NCI-H187 treated with DMSO at 0.1 percent for 48 hours (cell line): ENCODE results near the gene BCAR3.
"Not testable (repeated sequence)": the region's sequence is repeated elsewhere in the genome, so short reads cannot be mapped to it uniquely, and the experiment has no call there.

ENCODE experiments used
- DNase-seq: peaks from one replicate; lab custom pipeline; 2025; lab: John Stamatoyannopoulos, UW

The BCAR3 gene

GRCh38 chr1:93668951-93669350, 12.7 kb downstream of the BCAR3 start:
- DNase-seq = no peak

DNA sequence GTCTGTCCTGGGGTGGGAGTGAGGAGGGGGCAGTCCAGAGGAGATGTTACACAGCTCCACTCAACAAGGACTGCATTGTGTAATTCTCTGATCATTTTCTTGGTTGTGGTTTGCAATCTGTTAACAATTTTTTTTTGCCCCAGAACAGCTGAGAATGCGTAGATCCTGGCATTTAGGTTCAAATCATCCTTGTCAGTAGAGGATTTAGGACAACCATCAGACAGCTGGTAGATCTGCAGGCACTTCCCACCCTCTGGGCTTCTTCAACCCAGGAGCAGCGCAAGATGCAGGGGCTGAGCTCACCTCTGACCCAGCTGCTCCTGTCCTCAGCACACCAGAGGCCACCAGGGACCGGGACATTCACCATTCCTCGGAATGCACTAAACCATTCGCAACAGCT, 13.5 kb downstream of the BCAR3 start:
- no peak for DNase-seq

DNA sequence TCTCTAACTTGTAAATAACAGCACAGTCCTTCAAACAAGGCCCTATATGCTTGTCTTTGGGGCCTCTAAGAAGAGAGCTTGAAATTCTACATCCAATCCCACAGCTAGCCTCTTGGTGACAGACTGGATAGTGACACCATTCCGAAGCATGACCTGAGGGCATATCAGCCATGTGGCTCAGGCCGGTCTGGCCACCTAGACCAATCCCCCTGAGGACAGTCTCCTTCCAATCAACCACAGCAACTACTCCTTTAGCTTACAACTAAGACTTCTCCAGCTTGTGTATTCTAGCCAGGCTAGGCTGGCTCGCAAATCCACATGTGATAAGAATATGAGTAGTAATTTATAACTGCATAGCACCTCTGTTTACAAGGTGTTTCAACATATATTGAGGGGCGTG, 14.0 kb downstream of the BCAR3 start:
- DNase-seq = no peak

DNA sequence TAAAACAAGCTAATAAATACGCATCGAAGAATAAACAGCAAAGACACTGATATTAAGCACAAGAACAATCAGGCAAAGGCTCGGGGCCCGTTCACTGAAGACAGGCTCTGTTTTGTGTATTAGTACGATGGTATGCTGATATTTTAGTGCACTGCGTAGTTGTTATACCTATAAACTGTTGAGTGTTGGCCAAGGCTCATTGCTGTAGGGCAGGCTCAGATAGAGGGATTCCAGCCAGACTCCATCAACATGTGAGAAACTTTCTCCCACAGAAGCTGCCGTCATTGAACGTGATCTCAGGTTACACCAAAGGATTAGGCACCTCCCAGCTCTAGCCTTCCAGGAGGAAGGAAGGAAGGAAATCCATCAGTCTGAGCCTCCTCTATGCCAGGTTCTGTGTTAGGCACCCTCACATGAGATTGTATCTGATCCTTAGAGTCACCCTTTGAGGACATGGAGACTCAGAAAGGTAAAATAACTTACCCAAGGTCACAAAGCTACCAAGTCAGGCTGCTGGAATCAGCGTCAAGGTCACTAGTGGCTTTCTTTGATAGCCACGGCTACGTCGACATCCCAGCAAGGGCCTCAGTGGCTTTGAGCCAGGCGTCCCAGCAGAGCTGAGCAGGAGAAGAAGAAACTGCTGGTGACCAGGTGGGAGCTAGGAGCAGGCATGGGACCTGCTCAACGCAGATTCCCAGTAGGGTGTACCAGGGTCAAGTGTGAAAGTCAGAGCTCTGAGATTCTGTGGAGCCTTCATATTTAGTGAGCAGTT, 14.8 kb downstream of the BCAR3 start:
- DNase-seq = no peak

DNA sequence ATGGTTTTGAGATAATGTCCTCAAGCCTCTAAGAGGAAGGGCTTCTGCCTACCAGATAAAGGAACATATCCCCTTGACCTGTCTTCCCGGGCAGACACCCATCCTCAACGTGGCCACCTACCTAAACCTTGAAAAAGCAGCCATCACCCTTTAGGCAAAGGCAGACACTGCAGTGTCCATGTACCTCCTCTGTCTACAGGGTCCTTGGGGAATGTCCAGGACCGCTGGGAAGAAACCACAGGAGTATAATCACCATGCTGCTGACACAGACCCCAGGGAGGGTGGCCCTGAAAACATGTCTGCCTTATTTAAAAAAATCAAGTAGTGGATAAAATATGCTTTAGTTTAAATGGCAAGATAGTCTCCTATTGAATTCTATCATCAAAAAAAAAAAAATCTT, 16.6 kb downstream of the BCAR3 start:
- no peak for DNase-seq

GRCh38 chr1:93663208-93663614, 18.4 kb downstream of the BCAR3 start:
- DNase-seq = no peak

DNA sequence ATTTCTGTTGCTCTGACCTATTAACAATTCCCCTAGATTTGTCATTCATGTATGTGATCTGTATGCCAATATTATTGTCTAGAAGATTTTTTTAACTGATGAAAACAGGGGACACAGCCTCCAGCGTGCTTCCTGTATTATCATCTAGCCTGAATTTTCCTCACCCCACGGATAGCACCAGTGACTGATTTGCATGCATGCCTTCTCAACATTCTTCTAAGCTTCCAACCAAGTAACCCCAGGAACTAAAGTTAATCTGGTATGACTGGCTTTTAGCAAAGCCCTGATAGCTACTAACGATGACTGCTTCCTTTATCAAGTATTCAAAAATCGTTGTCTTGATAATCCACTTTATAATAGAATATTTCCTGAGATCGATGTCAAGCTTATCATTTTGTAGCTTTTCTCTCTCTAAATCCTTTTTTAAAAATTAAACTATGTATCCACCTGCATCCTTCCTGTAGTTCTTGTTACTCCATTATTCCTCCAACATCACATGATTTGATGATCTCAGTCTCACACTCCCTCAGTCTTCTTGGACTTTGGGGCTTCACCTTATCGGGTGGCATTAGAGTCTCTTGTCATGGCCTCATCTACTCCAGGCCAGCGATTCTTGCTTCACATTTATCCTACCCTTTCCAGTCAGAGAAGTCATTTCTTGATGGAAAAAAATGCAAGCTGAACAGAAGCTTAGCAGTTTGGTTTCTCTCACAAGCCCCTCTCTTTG, 19.0 kb downstream of the BCAR3 start:
- DNase-seq = no peak

- DNase-seq = no peak
Observed at GRCh38 chr1:93661829-93662474, 19.7 kb downstream of the BCAR3 start.

DNA sequence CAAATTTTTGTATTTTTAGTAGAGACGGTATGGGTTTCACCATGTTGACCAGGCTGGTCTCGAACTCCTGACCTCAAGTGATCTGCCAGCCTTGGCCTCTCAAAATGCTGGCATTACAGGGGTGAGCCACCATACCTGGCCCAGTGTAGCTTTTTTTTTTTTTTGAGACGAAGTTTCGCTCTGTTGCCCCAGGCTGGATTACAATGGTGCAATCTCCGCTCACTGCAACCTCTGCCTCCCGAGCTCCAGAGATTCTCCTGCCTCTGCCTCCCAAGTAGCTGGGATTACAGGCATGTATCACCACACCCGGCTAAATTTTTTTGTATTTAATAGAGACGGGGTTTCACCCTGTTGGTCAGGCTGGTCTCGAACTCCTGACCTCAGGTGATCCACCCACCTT, 20.3 kb downstream of the BCAR3 start:
- not testable (repeated sequence) for DNase-seq

DNA sequence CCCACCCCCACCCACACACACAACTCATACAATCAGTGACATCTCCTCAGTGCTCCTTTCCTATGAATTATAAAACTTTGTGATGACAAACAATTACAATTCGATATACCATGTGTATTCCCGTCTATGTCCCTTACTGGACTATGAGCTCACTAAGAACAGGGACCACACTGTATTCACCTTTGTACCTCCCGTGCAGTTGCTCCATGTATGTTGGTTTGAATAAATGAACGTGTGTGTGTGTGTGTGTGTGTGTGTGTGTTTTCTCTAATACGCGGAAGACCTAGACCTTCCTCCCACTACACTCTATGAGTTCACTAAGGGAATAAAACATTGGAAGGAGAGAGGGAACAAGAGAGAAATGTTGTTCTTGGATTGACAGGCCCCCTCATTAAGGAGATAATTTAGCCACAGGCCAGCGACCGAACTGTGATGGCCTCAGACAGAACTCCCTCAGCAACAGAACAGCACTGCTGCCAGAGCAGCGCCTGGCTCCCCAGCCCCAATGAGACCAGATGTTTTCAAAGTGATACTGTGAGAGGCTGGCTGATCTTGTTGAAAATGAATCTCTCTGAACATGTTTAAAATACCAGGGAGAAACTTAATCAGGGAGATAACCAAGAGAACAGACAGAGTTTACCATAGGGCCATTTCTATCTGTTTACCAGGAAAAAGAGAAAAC, 21.7 kb downstream of the BCAR3 start:
- DNase-seq = no peak

GRCh38 chr1:93658188-93658587, 23.4 kb downstream of the BCAR3 start:
- no peak for DNase-seq

DNA sequence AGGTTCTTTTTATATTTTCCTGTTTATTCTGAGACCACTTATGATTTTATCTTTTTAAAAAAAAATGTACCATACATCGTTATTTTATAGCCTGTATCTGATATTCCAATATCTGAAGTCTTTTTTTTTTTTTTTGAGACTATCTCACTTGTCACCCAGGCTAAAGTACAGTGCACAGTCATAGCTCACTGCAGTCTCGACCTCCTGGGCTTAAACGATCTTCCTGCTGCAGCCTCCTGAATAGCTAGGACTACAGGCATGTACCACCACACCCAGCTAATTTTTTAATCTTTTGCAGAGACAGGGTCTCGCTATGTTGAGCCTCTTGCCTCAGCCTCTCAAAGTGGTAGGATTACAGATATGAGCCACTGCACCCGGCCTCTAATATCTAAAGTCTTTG, 25.1 kb downstream of the BCAR3 start:
- DNase-seq = no peak

DNA sequence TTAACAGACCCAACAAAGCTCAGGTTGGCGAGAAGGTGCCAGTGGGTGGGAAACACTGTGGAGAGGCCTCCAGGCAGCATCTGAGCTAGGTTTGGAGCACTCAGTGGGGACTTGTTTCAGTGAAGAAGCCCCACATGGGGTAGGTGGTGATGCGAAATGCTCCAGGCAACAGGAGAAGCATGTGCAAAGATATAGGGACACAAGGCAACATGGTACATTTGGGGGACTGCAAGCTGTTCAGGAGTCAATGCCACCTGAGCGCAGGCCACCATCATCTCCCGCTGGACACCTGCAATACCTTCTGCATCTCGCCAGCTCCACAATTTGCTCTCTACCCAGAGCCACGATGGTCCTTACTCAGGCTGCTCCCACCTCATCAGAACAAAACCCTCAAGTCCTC, 28.0 kb downstream of the BCAR3 start:
- no peak for DNase-seq

DNA sequence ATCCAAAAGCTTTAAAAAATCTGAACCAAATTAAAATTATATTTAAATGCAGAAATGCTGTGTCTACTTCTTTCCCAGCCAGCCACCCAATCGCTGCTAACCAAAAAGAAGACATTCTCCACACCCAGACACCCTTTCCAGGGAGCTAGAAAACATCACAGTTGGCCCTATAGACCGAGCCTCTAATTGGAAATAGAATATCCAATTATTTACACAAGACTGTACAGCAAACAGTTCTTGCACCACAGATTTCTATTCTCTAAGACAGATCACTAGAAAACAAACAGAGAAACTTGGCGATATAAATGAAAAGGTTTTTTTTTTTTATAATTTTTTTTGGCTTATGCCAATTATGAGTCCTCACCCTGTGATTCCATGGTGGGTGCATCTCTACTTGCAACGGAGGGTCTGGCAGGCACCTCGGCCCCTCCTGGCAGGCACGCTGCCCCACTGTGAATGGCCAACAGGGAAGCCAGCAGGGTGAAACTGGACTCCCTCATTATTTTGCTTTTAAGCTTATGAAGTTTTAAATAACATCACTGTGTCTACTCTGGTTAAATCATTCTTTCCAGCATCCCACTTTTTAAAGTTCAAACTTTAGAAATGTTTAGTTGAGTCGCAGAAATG, 29.2 kb downstream of the BCAR3 start:
- DNase-seq = no peak

- no peak for DNase-seq
Observed at GRCh38 chr1:93651695-93652094, 29.9 kb downstream of the BCAR3 start.

- not testable (repeated sequence) for DNase-seq
Observed at GRCh38 chr1:93650159-93650558, 31.5 kb downstream of the BCAR3 start.

DNA sequence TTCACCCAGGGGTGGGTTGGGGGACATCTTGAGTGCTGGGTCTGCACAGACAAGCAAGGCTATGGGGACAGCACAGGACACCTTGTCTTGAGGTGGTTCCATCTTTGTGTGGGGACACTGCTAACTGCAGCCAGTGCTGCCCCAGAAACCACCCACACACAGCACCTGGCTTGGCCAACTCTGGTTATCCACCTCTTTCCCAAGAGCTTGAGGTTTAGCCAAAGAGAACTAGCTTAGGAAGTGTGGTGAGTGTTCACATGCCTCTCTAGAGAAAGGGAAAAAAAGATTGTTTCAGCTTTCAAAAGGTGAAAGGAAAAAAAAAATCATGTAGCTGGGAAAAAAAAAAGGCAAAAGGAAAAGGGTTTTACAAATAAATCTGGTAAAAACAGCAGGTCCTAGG, 32.4 kb downstream of the BCAR3 start:
- no peak for DNase-seq

- no peak for DNase-seq
Observed at GRCh38 chr1:93648656-93649055, 33.0 kb downstream of the BCAR3 start.

GRCh38 chr1:93641527-93641926, 40.1 kb downstream of the BCAR3 start:
- no peak for DNase-seq

- no peak for DNase-seq
Observed at GRCh38 chr1:93640656-93641440, 40.8 kb downstream of the BCAR3 start.

DNA sequence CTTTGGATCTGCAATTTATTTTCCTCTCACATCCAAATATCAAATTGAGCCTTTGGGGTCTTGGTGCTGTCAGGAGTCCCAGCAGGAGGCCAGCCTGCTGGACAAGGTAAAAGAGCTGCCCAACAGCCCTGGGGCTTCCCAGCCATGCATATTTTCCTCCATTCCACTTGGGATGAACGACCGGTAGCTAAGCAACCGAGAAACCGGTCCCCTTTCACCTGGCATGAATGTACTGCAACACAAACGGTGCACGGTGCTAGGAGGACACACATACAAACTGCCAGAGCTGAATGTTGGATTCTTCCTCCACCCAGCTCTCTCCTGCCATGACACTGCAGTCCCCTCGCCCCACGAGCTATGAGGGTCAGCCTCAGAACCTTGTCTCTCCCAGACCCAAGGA, 42.7 kb downstream of the BCAR3 start:
- DNase-seq = no peak
